ENCODE measurements around the gene FCF1.

DNA sequence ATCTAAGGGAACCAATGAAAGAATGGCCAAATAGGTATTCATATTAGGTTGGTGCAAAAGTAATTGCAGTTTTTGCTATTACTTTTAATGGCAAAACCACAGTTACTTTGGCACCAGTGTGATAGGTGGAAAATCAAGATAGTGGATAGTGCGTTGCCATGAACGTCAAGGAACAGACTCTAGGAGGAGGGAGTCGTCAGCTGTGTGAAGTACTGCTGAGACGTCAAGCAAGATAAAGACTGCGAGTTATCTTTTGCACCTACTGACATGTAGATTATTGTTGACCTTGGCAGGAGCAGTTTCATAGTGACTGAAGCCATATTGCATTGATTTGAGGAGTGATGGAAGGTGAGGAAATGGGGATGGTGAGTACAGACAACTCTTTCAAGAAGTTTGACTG is 58.5 kb downstream of the FCF1 start:
- TF ChIP-seq CTCF (IDR thresholded peaks at IDR 0.05; ENCODE audit: low read depth, low read length, poor library complexity, severe bottlenecking) (no peak), EZH2phosphoT487 (IDR thresholded peaks at IDR 0.05; ENCODE audit: borderline replicate concordance, low read length) (no peak)

All from DOHH2 (cell line).